AG04450 (cell line): ENCODE results near the gene FUCA1. TPM values are rescaled to one million over a fixed set of nuclear protein-coding genes. Genes with fewer than 3 reads are reported as not detected.
"Not testable (repeated sequence)": the region's sequence is repeated elsewhere in the genome, so short reads cannot be mapped to it uniquely, and the experiment has no call there.

Experiments
- CTCF ChIA-PET: fragments of 300-600, 350-600 bp; formaldehyde crosslinking; extraction: SDS; loops from one replicate; lab custom pipeline; 2022; ENCODE audit warnings: antibody characterized with exemption, inconsistent platforms; lab: Charles Lee
- POLR2A ChIA-PET: fragments of 350-600 bp; formaldehyde crosslinking; extraction: SDS; loops from one replicate; lab custom pipeline; 2021; ENCODE audit warnings: antibody characterized with exemption, inconsistent platforms; lab: Yijun Ruan, JAX
- DNase-seq: peaks from one replicate; pipeline ENCODE4 v3.0.0-alpha.2; 2011; ENCODE audit warnings: low read depth, low spot score
- H3K27ac ChIP-seq: one replicate; pipeline ENCODE4 v1.5.1; 2012; ENCODE audit warnings: low read depth, low read length, control low read depth
- H3K27me3 ChIP-seq: one replicate; pipeline ENCODE4 v1.6.0; 2012; ENCODE audit warnings: low read length; ENCODE audit not compliant: control insufficient read depth, insufficient read depth
- H3K4me3 ChIP-seq: 2 replicates; pipeline ENCODE4 v1.5.1; 2011; ENCODE audit warnings: mild to moderate bottlenecking, low read depth, low read length, control low read depth
- H3K9me3 ChIP-seq: 2 replicates; pipeline ENCODE4 v1.5.1; 2012; ENCODE audit warnings: low read length; ENCODE audit not compliant: control insufficient read depth, insufficient read depth
- polyA plus RNA-seq: library from polyadenylated mRNA; depleted of rRNA; stranded (reverse); fragments of >200 nt; gene quantifications from 2 replicates; pipeline ENCODE4 v1.2.3, GENCODE V29; 2011
- TF ChIP-seq, protein P1 (sequence below): IDR thresholded peaks from 2 replicates; pipeline ENCODE4 v1.5.1; 2011; ENCODE audit warnings: low read depth, low read length, control low read depth, inconsistent platforms

The FUCA1 gene
- polyA plus RNA-seq, 1 experiment, result 3.9 TPM

DNA sequence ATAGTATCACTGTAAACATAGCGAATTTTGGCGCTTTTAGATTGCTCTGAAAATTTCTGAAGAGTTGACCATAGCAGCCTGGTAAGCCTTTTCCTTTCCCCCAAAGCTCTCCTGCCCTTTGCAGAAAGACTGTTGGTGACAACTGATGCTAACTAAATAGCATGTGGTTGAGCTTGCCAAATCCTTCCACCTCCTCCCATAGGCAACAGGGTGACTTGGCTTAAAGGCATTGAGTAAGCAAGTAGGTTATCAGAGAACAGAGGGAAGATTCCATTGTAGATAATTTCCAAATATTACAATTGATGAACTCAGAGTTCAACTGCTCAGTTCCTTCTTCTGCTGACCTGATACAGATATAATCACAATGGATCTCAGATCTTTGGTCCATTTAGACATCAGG is 22.9 kb downstream of the FUCA1 start:
- Histone ChIP-seq H3K4me3 (no peak overlapping the region), H3K27ac (no peak overlapping the region), H3K27me3 (peaks cover 14% of the 10 kb centered on the region), H3K9me3 (no peaks in the 10 kb centered on the region)
- no peak for DNase-seq
- CTCF ChIA-PET, result no interaction called here
- TF ChIP-seq, protein P1, sequence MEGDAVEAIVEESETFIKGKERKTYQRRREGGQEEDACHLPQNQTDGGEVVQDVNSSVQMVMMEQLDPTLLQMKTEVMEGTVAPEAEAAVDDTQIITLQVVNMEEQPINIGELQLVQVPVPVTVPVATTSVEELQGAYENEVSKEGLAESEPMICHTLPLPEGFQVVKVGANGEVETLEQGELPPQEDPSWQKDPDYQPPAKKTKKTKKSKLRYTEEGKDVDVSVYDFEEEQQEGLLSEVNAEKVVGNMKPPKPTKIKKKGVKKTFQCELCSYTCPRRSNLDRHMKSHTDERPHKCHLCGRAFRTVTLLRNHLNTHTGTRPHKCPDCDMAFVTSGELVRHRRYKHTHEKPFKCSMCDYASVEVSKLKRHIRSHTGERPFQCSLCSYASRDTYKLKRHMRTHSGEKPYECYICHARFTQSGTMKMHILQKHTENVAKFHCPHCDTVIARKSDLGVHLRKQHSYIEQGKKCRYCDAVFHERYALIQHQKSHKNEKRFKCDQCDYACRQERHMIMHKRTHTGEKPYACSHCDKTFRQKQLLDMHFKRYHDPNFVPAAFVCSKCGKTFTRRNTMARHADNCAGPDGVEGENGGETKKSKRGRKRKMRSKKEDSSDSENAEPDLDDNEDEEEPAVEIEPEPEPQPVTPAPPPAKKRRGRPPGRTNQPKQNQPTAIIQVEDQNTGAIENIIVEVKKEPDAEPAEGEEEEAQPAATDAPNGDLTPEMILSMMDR, result no peak
- POLR2A ChIA-PET, result no interaction called here

- TF ChIP-seq, protein P1, result no peak
Observed at GRCh38 chr1:23843644-23844043, 24.4 kb downstream of the FUCA1 start.

GRCh38 chr1:23838401-23838866 is 29.7 kb downstream of the FUCA1 start:
- ChIA-PET POLR2A (interaction anchor here (0.8 kb wide), 1 partner anchor 10 kb away, joined by 6 read pairs; no protein-coding TSS in a partner anchor), CTCF (interaction anchor here (0.5 to 0.7 kb wide), 4 partner anchors 10 to 289 kb away, joined by 3 to 9 read pairs (median 4); no protein-coding TSS in a partner anchor)
- Histone ChIP-seq H3K27ac (no peak overlapping the region), H3K9me3 (no peaks in the 10 kb centered on the region), H3K4me3 (peak overlapping the region; percentile 52), H3K27me3 (peaks cover 12% of the 10 kb centered on the region)
- TF ChIP-seq, protein P1, result no peak
- no peak for DNase-seq

More at GRCh38 chr1:23843644-23844043, 24.4 kb downstream of the FUCA1 start:
- ChIA-PET POLR2A (no interaction called here), CTCF (no interaction called here)
- DNase-seq, result no peak
- no peak overlapping the region for H3K4me3 ChIP-seq
- peaks cover 13% of the 10 kb centered on the region for H3K27me3 ChIP-seq
- no peak overlapping the region for H3K27ac ChIP-seq
- H3K9me3 ChIP-seq, result no peaks in the 10 kb centered on the region

DNA sequence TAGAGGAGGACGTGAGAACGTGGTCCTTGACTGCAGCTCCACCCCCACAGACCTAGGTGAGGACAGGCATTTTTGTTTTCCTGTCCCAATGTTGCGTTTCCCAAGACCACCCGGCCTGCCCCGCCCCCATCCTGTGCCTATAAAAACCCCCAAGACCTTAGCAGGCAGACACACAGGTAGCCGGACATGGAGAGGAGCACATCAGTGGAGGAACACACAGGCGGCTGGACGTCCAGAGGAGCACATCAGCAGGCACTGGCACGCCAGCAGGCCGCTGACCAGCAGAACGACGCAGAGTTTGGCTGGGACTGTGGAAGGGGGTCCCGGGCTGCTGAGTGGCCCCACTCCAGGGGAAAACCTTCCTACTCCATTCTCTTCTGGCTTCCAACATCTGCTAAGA is 30.2 kb downstream of the FUCA1 start:
- Histone ChIP-seq H3K9me3 (no peaks in the 10 kb centered on the region), H3K27me3 (peaks cover 8% of the 10 kb centered on the region), H3K4me3 (no peak overlapping the region), H3K27ac (no peak overlapping the region)
- ChIA-PET CTCF (no interaction called here), POLR2A (interaction anchor here (0.8 kb wide), 1 partner anchor 10 kb away, joined by 6 read pairs; no protein-coding TSS in a partner anchor)
- DNase-seq, result no peak
- TF ChIP-seq, protein P1, result no peak

DNA sequence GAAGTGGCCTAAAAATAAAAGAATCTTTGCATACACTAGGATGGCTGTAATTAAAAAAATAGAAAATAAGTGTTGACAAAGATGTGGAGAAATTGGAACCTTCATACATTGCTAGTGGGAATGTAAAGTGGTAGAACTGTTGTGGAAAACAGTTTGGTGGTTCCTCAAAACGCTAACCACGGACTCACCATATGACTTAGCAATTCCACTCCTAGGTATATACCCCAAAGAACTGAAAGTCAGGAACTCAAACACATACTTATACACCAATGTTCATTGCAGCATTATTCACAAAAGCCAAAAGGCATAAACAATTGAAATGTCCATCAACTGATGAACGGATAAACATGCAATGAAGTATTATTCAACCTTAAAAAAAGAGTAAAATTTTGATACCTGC is 32.1 kb downstream of the FUCA1 start:
- CTCF ChIA-PET, result no interaction called here
- Histone ChIP-seq H3K4me3 (no peak overlapping the region), H3K9me3 (no peaks in the 10 kb centered on the region), H3K27ac (no peak overlapping the region), H3K27me3 (peaks cover 7% of the 10 kb centered on the region)
- TF ChIP-seq, protein P1, result no peak
- no peak for DNase-seq
- POLR2A ChIA-PET, result no interaction called here

- CTCF ChIA-PET, H3K4me3 ChIP-seq, H3K9me3 ChIP-seq, POLR2A ChIA-PET, H3K27me3 ChIP-seq, DNase-seq, H3K27ac ChIP-seq: not testable (repeated sequence)
Observed at GRCh38 chr1:23834156-23834555, 33.9 kb downstream of the FUCA1 start.
